HepG2 (cell line): ENCODE measurements around the gene CHST11. TPM values are rescaled to one million over a fixed set of nuclear protein-coding genes. Genes with fewer than 3 reads are reported as not detected.

Source experiments
- ATAC-seq: fragments of 200-7000 bp; cut with Tn5 transposase; 3 replicates; pipeline ENCODE4 v1.9.1; 2020; ENCODE audit warnings: mild to moderate bottlenecking, moderate library complexity
- BruUV-seq: library from RNA; stranded (reverse); fragments of 400-500 nt; replicated peaks from 2 replicates; lab custom pipeline; 2021; lab: Mats Ljungman, UMichigan
- CTCF ChIA-PET: fragments of 300-600 bp; formaldehyde crosslinking; extraction: SDS; loops from one replicate; lab custom pipeline; 2021; ENCODE audit warnings: low total read pairs, inconsistent platforms, low intra/inter-chr PET ratio; lab: Yijun Ruan, JAX
- POLR2A ChIA-PET: fragments of 350-600 bp; sonication (Branson Sonifier 250); formaldehyde crosslinking; loops from one replicate; lab custom pipeline; 2020; ENCODE audit warnings: antibody characterized with exemption, inconsistent platforms; lab: Yijun Ruan, JAX
- DNase-seq: peaks from one replicate; pipeline ENCODE4 v3.0.0-alpha.2; 2015; ENCODE audit warnings: low spot score
- FAIRE-seq: peaks from 3 replicates; lab custom pipeline; 2011; peaks lifted over from hg19 to GRCh38; lab: Jason Lieb, UNC
- H2AFZ ChIP-seq: one replicate; pipeline ENCODE4 v1.6.1; 2011; ENCODE audit warnings: low read length, inconsistent platforms
- H3K27ac ChIP-seq: fragments of 300-600 bp; 3 replicates; pipeline ENCODE4 v1.8.0; 2011; ENCODE audit warnings: mixed run types, mild to moderate bottlenecking, mixed read lengths, low read length, inconsistent platforms; ENCODE audit not compliant: insufficient read depth; ENCODE audit errors: extremely low read length
- H3K27me3 ChIP-seq, 2 experiments: fragments of 200-600 bp in 1 of 2; 2 replicates in 1 of 2; 3 replicates in 1 of 2; pipeline versions ENCODE4 v1.6.0 to v1.8.0; 2011; ENCODE audit warnings: low read length in 2 of 2, mild to moderate bottlenecking in 2 of 2, moderate library complexity in 2 of 2, inconsistent platforms in 1 of 2; ENCODE audit not compliant: insufficient read depth in 2 of 2, control insufficient read depth in 1 of 2
- H3K36me3 ChIP-seq, 2 experiments: fragments of 200-600 bp in 1 of 2; replicated peaks in 1 of 2; 2 replicates in 1 of 2; 3 replicates in 1 of 2; pipeline versions ENCODE4 v1.5.1 to v1.8.0; 2011; ENCODE audit warnings: low read length in 2 of 2, inconsistent platforms in 1 of 2; ENCODE audit not compliant: insufficient read depth in 2 of 2, control insufficient read depth in 1 of 2
- H3K4me1 ChIP-seq: 2 replicates; pipeline ENCODE4 v1.5.1; 2012; ENCODE audit warnings: low read length, inconsistent platforms; ENCODE audit not compliant: insufficient read depth
- H3K4me2 ChIP-seq: 2 replicates; pipeline ENCODE4 v1.6.0; 2011; ENCODE audit warnings: low read depth, low read length, inconsistent platforms
- H3K4me3 ChIP-seq, 3 experiments: fragments of 200-600 bp in 1 of 3; sonication (generic), shearing (Covaris generic) in 1 of 3; replicated peaks in 1 of 3; 2 replicates each; pipeline ENCODE4 v1.5.1; 2011 to 2016; ENCODE audit warnings: low read length in 3 of 3, inconsistent platforms in 2 of 3, low read depth in 2 of 3, mild to moderate bottlenecking in 2 of 3, control low read depth in 1 of 3, mixed read lengths in 1 of 3; ENCODE audit not compliant: insufficient read depth in 1 of 3
- H3K79me2 ChIP-seq: one replicate; pipeline ENCODE4 v1.6.1; 2011; ENCODE audit warnings: low read length, inconsistent platforms; ENCODE audit not compliant: insufficient read depth
- H3K9ac ChIP-seq: 2 replicates; pipeline ENCODE4 v1.6.0; 2011; ENCODE audit warnings: mild to moderate bottlenecking, low read depth, low read length, inconsistent platforms; ENCODE audit not compliant: insufficient read depth
- H3K9me3 ChIP-seq: 2 replicates; pipeline ENCODE4 v1.5.1; 2012; ENCODE audit warnings: mild to moderate bottlenecking, low read length
- H4K20me1 ChIP-seq: 2 replicates; pipeline ENCODE4 v1.6.0; 2011; ENCODE audit warnings: inconsistent platforms, mild to moderate bottlenecking, low read length, moderate library complexity; ENCODE audit not compliant: insufficient read depth
- CCAR2 ChIP-seq: fragments of 200-400 bp; formaldehyde crosslinking; optimal IDR thresholded peaks from 2 replicates; pipeline ENCODE3; 2018; ENCODE audit warnings: low read depth, mild to moderate bottlenecking, low read length, moderate library complexity
- GATA4 ChIP-seq: sonication (generic); IDR thresholded peaks from 2 replicates; pipeline ENCODE4 v1.6.1; 2016; ENCODE audit warnings: antibody characterized with exemption, low read depth, borderline replicate concordance
- KLF9 ChIP-seq: IDR thresholded peaks from 2 replicates; pipeline ENCODE4 v1.6.1; 2016; ENCODE audit warnings: low read depth
- MED13 ChIP-seq: sonication (generic); formaldehyde crosslinking; IDR thresholded peaks from 2 replicates; pipeline ENCODE4 v1.5.0; 2020; ENCODE audit warnings: missing genetic modification reagents
- MXD4 ChIP-seq: IDR thresholded peaks from 2 replicates; pipeline ENCODE4 v1.6.1; 2016; ENCODE audit warnings: mild to moderate bottlenecking, missing biosample characterization, missing genetic modification reagents
- SOX13 ChIP-seq, 3 experiments: fragments of 450-650 bp in 1 of 3; sonication (generic) in 1 of 3; formaldehyde crosslinking in 1 of 3; IDR thresholded peaks in 2 of 3; conservative IDR thresholded peaks in 1 of 3; 2 replicates each; pipeline versions ENCODE4 v1.5.0 to v1.6.1; 2016 to 2020; ENCODE audit warnings: antibody characterized with exemption in 1 of 3, mild to moderate bottlenecking in 1 of 3, missing compliant biosample characterization in 1 of 3, missing genetic modification reagents in 1 of 3, moderate library complexity in 1 of 3
- SP2 ChIP-seq: sonication (generic); formaldehyde crosslinking; IDR thresholded peaks from 2 replicates; pipeline ENCODE4 v1.5.1; 2020; ENCODE audit warnings: mild to moderate bottlenecking, missing genetic modification reagents
- ZNF329 ChIP-seq: sonication (generic); formaldehyde crosslinking; IDR thresholded peaks from 2 replicates; pipeline ENCODE4 v1.9.0; 2021; ENCODE audit warnings: low read depth, mild to moderate bottlenecking, missing genetic modification reagents
- ZNF674 ChIP-seq: sonication (generic); formaldehyde crosslinking; IDR thresholded peaks from 2 replicates; pipeline ENCODE4 v1.5.0; 2020; ENCODE audit warnings: low read depth, mild to moderate bottlenecking, missing genetic modification reagents
- ZNF737 ChIP-seq: sonication (generic); formaldehyde crosslinking; IDR thresholded peaks from 2 replicates; pipeline ENCODE4 v1.5.0; 2020; ENCODE audit warnings: missing genetic modification reagents, mild to moderate bottlenecking, borderline replicate concordance
- WGBS: methylation state at CpG from one replicate; pipeline ENCODE4 v1.1.6; 2017; ENCODE audit warnings: low lambda C conversion rate; 5-methylcytosine and 5-hydroxymethylcytosine counted together
- in situ Hi-C: cut with HindIII; loops from 2 replicates; pipeline ENCODE4 v1.10.0; 2017; ENCODE audit warnings: low pct_unique_long_range_greater_than_20kb; ENCODE audit not compliant: extremely low pct_ligation_motif_present
- intact Hi-C: fragments of 100-400 bp; cut with micrococcal nuclease; formaldehyde crosslinking; loops from one replicate; pipeline ENCODE4 v1.10.0; 2022; ENCODE audit not compliant: unreplicated experiment
- polyA plus RNA-seq, 8 experiments: library from polyadenylated mRNA; depleted of rRNA in 3 of 8; stranded (reverse) in 7 of 8; unstranded in 1 of 8; fragments of >200 nt; fragmentation: Illumina TruSeq in 4 of 8; extraction: Trizol in 4 of 8; gene quantifications; 2 replicates each; pipeline versions ENCODE4 v1.2.1 to v1.2.3, GENCODE V29; 2011 to 2016; ENCODE audit warnings: low read depth in 4 of 8, missing spikeins in 1 of 8, mixed read lengths in 1 of 8; ENCODE audit not compliant: insufficient read depth in 1 of 8
- total RNA-seq, 5 experiments: library from RNA; depleted of rRNA; stranded (reverse); fragments of >200 nt; fragmentation: Illumina TruSeq; extraction: Trizol; gene quantifications; 2 replicates each; pipeline ENCODE4 v1.2.3, GENCODE V29; 2016; ENCODE audit warnings: low read depth in 1 of 5
- TF ChIP-seq, protein P1 (sequence below): sonication (generic); formaldehyde crosslinking; IDR thresholded peaks from 2 replicates; pipeline ENCODE4 v1.4.0; 2020; ENCODE audit warnings: missing genetic modification reagents
- TF ChIP-seq, protein P2 (sequence below): fragments of 450-650 bp; IDR thresholded peaks from 2 replicates; pipeline ENCODE4 v1.6.1; 2017
- TF ChIP-seq, protein P3 (sequence below): sonication (generic); formaldehyde crosslinking; IDR thresholded peaks from 2 replicates; pipeline ENCODE4 v1.4.0; 2020; ENCODE audit warnings: missing genetic modification reagents, borderline replicate concordance
- TF ChIP-seq, protein P4 (sequence below): sonication (generic); formaldehyde crosslinking; IDR thresholded peaks from 2 replicates; pipeline ENCODE4 v1.5.1; 2020; ENCODE audit warnings: missing genetic modification reagents, mild to moderate bottlenecking, borderline replicate concordance
- TF ChIP-seq, protein P5 (sequence below): sonication (generic); formaldehyde crosslinking; IDR thresholded peaks from 2 replicates; pipeline ENCODE4 v1.4.0; 2020; ENCODE audit warnings: missing genetic modification reagents; ENCODE audit errors: not compliant biosample characterization

The CHST11 gene
- total and polyA plus RNA-seq, 2 of the 13 experiments (the other 11 are each of a cell fraction or from before 2014, with no cell fraction given) = 0.15 TPM; not detected in 1

DNA sequence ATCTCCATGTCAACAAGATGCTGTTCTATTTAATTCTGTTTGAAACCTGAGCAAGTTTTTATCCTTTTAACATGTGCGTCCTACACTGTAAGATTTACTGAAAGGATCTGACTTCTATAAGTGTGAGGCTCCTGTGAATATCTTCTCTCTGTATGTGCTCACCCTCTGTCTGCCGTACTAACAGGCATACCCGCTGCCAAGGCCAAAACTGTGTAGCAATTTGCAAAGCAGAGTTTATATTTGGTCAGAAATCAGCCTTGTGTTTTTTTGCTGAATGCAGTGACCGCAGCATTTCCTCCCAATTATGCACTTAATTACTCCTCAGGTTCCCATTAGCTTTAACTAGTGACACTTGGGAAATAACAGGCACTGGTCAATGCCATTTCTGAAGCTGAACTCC, 12.3 kb downstream of the CHST11 start:
- H4K20me1 ChIP-seq = no peaks in the 10 kb centered on the region
- H3K9ac ChIP-seq = no peak overlapping the region
- WGBS = 9% methylated on average over 4 of the region's 4 CpGs
- BruUV-seq = no TSS peak
- intact Hi-C loops (no loop called here), in situ Hi-C loops (no loop called here)
- TF ChIP-seq ZNF674 (CRISPR knock-in tag) (no peak), ZNF329 (CRISPR knock-in tag) (no peak), KLF9 (CRISPR knock-in tag) (no peak), MED13 (CRISPR knock-in tag) (no peak), SOX13 (IDR thresholded peaks at IDR 0.05) (no peak), SOX13 (CRISPR knock-in tag; conservative IDR thresholded peaks at IDR 0.05 in 1 of 2, IDR thresholded peaks at IDR 0.05 in 1 of 2) (no peak), MXD4 (no peak), CCAR2 (no peak), ZNF737 (no peak), GATA4 (no peak), SP2 (CRISPR knock-in tag) (no peak)
- TF ChIP-seq, protein P1, sequence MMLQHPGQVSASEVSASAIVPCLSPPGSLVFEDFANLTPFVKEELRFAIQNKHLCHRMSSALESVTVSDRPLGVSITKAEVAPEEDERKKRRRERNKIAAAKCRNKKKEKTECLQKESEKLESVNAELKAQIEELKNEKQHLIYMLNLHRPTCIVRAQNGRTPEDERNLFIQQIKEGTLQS (CRISPR knock-in tag) = no peak
- TF ChIP-seq, protein P2, sequence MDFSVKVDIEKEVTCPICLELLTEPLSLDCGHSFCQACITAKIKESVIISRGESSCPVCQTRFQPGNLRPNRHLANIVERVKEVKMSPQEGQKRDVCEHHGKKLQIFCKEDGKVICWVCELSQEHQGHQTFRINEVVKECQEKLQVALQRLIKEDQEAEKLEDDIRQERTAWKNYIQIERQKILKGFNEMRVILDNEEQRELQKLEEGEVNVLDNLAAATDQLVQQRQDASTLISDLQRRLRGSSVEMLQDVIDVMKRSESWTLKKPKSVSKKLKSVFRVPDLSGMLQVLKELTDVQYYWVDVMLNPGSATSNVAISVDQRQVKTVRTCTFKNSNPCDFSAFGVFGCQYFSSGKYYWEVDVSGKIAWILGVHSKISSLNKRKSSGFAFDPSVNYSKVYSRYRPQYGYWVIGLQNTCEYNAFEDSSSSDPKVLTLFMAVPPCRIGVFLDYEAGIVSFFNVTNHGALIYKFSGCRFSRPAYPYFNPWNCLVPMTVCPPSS = no peak
- TF ChIP-seq, protein P3, sequence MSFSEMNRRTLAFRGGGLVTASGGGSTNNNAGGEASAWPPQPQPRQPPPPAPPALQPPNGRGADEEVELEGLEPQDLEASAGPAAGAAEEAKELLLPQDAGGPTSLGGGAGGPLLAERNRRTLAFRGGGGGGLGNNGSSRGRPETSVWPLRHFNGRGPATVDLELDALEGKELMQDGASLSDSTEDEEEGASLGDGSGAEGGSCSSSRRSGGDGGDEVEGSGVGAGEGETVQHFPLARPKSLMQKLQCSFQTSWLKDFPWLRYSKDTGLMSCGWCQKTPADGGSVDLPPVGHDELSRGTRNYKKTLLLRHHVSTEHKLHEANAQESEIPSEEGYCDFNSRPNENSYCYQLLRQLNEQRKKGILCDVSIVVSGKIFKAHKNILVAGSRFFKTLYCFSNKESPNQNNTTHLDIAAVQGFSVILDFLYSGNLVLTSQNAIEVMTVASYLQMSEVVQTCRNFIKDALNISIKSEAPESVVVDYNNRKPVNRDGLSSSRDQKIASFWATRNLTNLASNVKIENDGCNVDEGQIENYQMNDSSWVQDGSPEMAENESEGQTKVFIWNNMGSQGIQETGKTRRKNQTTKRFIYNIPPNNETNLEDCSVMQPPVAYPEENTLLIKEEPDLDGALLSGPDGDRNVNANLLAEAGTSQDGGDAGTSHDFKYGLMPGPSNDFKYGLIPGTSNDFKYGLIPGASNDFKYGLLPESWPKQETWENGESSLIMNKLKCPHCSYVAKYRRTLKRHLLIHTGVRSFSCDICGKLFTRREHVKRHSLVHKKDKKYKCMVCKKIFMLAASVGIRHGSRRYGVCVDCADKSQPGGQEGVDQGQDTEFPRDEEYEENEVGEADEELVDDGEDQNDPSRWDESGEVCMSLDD (CRISPR knock-in tag) = no peak
- TF ChIP-seq, protein P4, sequence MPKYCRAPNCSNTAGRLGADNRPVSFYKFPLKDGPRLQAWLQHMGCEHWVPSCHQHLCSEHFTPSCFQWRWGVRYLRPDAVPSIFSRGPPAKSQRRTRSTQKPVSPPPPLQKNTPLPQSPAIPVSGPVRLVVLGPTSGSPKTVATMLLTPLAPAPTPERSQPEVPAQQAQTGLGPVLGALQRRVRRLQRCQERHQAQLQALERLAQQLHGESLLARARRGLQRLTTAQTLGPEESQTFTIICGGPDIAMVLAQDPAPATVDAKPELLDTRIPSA = no peak
- TF ChIP-seq, protein P5, sequence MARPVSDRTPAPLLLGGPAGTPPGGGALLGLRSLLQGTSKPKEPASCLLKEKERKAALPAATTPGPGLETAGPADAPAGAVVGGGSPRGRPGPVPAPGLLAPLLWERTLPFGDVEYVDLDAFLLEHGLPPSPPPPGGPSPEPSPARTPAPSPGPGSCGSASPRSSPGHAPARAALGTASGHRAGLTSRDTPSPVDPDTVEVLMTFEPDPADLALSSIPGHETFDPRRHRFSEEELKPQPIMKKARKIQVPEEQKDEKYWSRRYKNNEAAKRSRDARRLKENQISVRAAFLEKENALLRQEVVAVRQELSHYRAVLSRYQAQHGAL (CRISPR knock-in tag) = no peak
- ChIA-PET POLR2A (no interaction called here), CTCF (no interaction called here)
- H3K36me3 ChIP-seq = no peaks in the 10 kb centered on the region
- ATAC-seq = no peak
- H3K27me3 ChIP-seq = peaks cover 0 to 10% of the 10 kb centered on the region in 2 experiments; a peak in 2 of 5 replicates
- no peak for DNase-seq
- no peaks in the 10 kb centered on the region for H3K9me3 ChIP-seq
- no peak overlapping the region for H3K4me3 ChIP-seq
- no peaks in the 10 kb centered on the region for H3K4me1 ChIP-seq
- H3K79me2 ChIP-seq = no peaks in the 10 kb centered on the region
- no peak overlapping the region for H3K27ac ChIP-seq
- H3K4me2 ChIP-seq = no peak overlapping the region
- FAIRE-seq = no peak
- no peak overlapping the region for H2AFZ ChIP-seq
